PC-9 (cell line): ENCODE results near the gene TGFB1I1. TPM values are rescaled to one million over a fixed set of nuclear protein-coding genes. Genes with fewer than 3 reads are reported as not detected.

Experiments
- BruUV-seq: library from RNA; stranded (reverse); fragments of 400-500 nt; replicated peaks from 2 replicates; lab custom pipeline; 2021; lab: Mats Ljungman, UMichigan
- CTCF ChIA-PET: fragments of 300-600 bp; sonication (Branson Sonifier 250); formaldehyde crosslinking; loops from one replicate; lab custom pipeline; 2022; ENCODE audit warnings: antibody characterized with exemption; lab: Charles Lee
- POLR2A ChIA-PET: fragments of 300-600 bp; sonication (Branson Sonifier 250); formaldehyde crosslinking; loops from one replicate; lab custom pipeline; 2022; ENCODE audit warnings: antibody characterized with exemption; ENCODE audit not compliant: unreplicated experiment; lab: Charles Lee
- DNase-seq, 2 experiments: peaks; one replicate each; pipeline versions ENCODE4 v3.0.0 to v3.0.0-alpha.2; 2015 to 2022; ENCODE audit warnings: mixed read lengths in 1 of 2
- H2AFZ ChIP-seq: fragments of 200-600 bp; sonication (generic); 2 replicates; pipeline ENCODE4 v1.8.1; 2017; ENCODE audit warnings: antibody characterized with exemption
- H3F3A ChIP-seq: fragments of 200-600 bp; sonication (generic); 2 replicates; pipeline ENCODE4 v1.8.1; 2017; ENCODE audit warnings: antibody characterized with exemption, mild to moderate bottlenecking, low read depth; ENCODE audit not compliant: insufficient read depth
- H3K27ac ChIP-seq: fragments of 200-600 bp; sonication (generic); 2 replicates; pipeline ENCODE4 v1.6.1; 2016; ENCODE audit warnings: mixed run types
- H3K27me3 ChIP-seq: fragments of 200-600 bp; sonication (generic); 2 replicates; pipeline ENCODE4 v1.6.1; 2016; ENCODE audit warnings: low read depth, mixed run types; ENCODE audit not compliant: insufficient read depth
- H3K36me3 ChIP-seq: fragments of 200-600 bp; sonication (generic); 2 replicates; pipeline ENCODE4 v1.6.1; 2016; ENCODE audit warnings: low read depth, mixed run types
- H3K4me1 ChIP-seq: fragments of 200-600 bp; sonication (generic); replicated peaks from 2 replicates; pipeline ENCODE4 v1.6.1; 2016; ENCODE audit warnings: mixed run types; ENCODE audit not compliant: insufficient read depth
- H3K4me2 ChIP-seq: fragments of 200-600 bp; sonication (generic); 2 replicates; pipeline ENCODE4 v1.6.1; 2017; ENCODE audit warnings: mixed run types
- H3K4me3 ChIP-seq: fragments of 200-600 bp; sonication (generic); 2 replicates; pipeline ENCODE4 v1.6.1; 2016; ENCODE audit warnings: mixed run types
- H3K79me2 ChIP-seq: fragments of 200-600 bp; sonication (generic); 2 replicates; pipeline ENCODE4 v1.6.1; 2017; ENCODE audit warnings: low read depth, mixed run types
- H3K9me2 ChIP-seq: fragments of 200-600 bp; sonication (generic); 2 replicates; pipeline ENCODE4 v1.8.1; 2017; ENCODE audit warnings: mild to moderate bottlenecking; ENCODE audit not compliant: insufficient read depth
- H3K9me3 ChIP-seq: fragments of 200-600 bp; sonication (generic); 2 replicates; pipeline ENCODE4 v1.8.1; 2016; ENCODE audit warnings: low read depth; ENCODE audit not compliant: insufficient read depth
- H4K20me1 ChIP-seq: fragments of 200-600 bp; sonication (generic); 2 replicates; pipeline ENCODE4 v1.8.1; 2017; ENCODE audit not compliant: insufficient read depth
- EZH2 ChIP-seq: fragments of 200-600 bp; sonication (generic); IDR thresholded peaks from 2 replicates; pipeline ENCODE4 v1.8.0; 2017; ENCODE audit warnings: antibody characterized with exemption, low read depth
- intact Hi-C: fragments of 100-400 bp; cut with micrococcal nuclease; formaldehyde crosslinking; loops from one replicate; pipeline ENCODE4 v1.10.0; 2022; ENCODE audit not compliant: unreplicated experiment
- total RNA-seq: library from RNA; stranded (reverse); gene quantifications from 2 replicates; pipeline ENCODE4 v1.2.3, GENCODE V29; 2021
- TF ChIP-seq, protein P1 (sequence below): fragments of 200-600 bp; sonication (generic); conservative IDR thresholded peaks from 2 replicates; pipeline ENCODE4 v1.6.1; 2017; ENCODE audit warnings: mixed run types, antibody characterized with exemption, mild to moderate bottlenecking, moderate library complexity

The TGFB1I1 gene
- total RNA-seq, 1 experiment from 2014 or later, result 9.0 TPM

DNA sequence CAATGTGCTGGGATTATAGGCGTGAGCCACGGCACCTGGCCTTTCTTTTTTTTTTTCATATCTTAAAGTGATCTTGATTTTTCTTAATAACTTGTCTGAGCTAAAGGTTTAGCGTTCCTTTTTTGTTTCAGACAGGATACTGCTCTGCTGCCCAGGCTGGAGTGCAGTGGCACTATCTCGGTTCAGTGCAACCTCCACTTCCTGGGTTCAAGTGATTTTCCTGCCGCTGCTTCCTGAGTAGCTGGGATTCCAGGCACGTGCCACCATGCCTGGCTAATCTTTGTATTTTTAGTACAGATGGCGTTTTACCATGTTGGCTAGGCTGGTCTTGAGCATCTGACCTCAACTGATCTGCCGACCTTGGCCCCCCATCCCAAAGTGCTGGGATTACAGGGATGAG lies 32.2 kb downstream of the TGFB1I1 start:
- Histone ChIP-seq H3K36me3 (no peaks in the 10 kb centered on the region), H3K9me3 (no peaks in the 10 kb centered on the region), H3K4me1 (peaks cover 13% of the 10 kb centered on the region), H3K4me2 (no peak overlapping the region), H3K9me2 (no peaks in the 10 kb centered on the region), H3K27me3 (no peaks in the 10 kb centered on the region), H3F3A (no peaks in the 10 kb centered on the region), H3K4me3 (no peak overlapping the region), H2AFZ (no peak overlapping the region), H4K20me1 (peaks cover 3% of the 10 kb centered on the region; the same call in 1 of the 2 replicates), H3K79me2 (peaks cover 27% of the 10 kb centered on the region), H3K27ac (no peak overlapping the region)
- no peak for DNase-seq
- TF ChIP-seq, protein P1, sequence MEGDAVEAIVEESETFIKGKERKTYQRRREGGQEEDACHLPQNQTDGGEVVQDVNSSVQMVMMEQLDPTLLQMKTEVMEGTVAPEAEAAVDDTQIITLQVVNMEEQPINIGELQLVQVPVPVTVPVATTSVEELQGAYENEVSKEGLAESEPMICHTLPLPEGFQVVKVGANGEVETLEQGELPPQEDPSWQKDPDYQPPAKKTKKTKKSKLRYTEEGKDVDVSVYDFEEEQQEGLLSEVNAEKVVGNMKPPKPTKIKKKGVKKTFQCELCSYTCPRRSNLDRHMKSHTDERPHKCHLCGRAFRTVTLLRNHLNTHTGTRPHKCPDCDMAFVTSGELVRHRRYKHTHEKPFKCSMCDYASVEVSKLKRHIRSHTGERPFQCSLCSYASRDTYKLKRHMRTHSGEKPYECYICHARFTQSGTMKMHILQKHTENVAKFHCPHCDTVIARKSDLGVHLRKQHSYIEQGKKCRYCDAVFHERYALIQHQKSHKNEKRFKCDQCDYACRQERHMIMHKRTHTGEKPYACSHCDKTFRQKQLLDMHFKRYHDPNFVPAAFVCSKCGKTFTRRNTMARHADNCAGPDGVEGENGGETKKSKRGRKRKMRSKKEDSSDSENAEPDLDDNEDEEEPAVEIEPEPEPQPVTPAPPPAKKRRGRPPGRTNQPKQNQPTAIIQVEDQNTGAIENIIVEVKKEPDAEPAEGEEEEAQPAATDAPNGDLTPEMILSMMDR, result no peak
- no peak for TF ChIP-seq EZH2
- ChIA-PET CTCF (no interaction called here), POLR2A (no interaction called here)
- intact Hi-C loops, result no loop called here
- BruUV-seq, result no TSS peak

DNA sequence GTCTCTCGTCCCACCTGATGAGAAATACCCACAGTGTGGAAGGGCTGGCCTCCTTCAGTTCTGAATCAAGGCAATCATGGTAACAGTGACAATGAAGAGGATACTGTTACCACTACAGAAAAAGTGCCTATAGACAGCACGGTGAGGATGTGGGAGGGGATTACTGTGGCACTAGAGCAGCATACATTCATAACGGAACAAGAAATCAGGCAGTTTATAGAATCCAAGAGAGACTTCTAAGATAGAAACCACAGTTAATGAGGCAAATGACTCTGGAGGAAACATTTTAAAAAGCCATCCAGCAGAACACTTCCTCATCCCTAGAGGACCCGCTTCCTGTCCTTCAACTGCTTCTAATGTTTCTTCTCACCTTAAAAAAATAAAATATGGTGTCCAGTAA lies 33.5 kb downstream of the TGFB1I1 start:
- no peaks in the 10 kb centered on the region for H3F3A ChIP-seq
- TF ChIP-seq, protein P1, result no peak
- TF ChIP-seq EZH2, result no peak
- peaks cover 19% of the 10 kb centered on the region for H3K4me1 ChIP-seq
- H3K4me2 ChIP-seq, result no peak overlapping the region
- H3K9me2 ChIP-seq, result no peaks in the 10 kb centered on the region
- peaks cover 3% of the 10 kb centered on the region; the same call in 1 of the 2 replicates for H4K20me1 ChIP-seq
- intact Hi-C loops, result loop anchor here (5.0 kb wide), 1 partner anchor 207 kb away; a partner anchor contains a TSS
- no peaks in the 10 kb centered on the region for H3K36me3 ChIP-seq
- POLR2A ChIA-PET, result no interaction called here
- DNase-seq, result no peak
- no peaks in the 10 kb centered on the region for H3K9me3 ChIP-seq
- peaks cover 29% of the 10 kb centered on the region for H3K79me2 ChIP-seq
- no peak overlapping the region for H2AFZ ChIP-seq
- H3K27me3 ChIP-seq, result no peaks in the 10 kb centered on the region
- H3K27ac ChIP-seq, result no peak overlapping the region
- no peak overlapping the region for H3K4me3 ChIP-seq
- CTCF ChIA-PET, result interaction anchor here (0.6 kb wide), 1 partner anchor 610 kb away, joined by 7 read pairs; no protein-coding TSS in a partner anchor
- BruUV-seq, result no TSS peak

DNA sequence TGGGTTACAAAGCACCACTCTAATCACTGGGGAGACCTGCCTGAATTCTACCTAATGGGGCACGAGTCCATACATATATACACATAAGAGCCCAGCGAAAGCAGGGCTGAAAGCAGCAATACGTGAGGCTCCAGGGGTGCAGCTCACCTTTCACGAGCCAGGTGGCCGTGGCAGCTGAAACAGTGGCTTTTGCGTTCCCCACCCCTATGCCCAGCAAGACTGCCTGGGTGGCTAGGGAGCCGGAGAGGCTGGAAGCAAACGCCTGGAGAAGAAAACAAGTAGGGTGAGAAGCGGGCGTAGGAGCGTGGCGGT lies 35.6 kb downstream of the TGFB1I1 start:
- H3K4me2 ChIP-seq, result peak overlapping the region; percentile 91

More for the DNA sequence above, 35.6 kb downstream of the TGFB1I1 start:
- H3K4me1 ChIP-seq, result peaks cover 19% of the 10 kb centered on the region
- peak overlapping the region; percentile 95 for H2AFZ ChIP-seq
- peak overlapping the region; percentile 69 for H3K27ac ChIP-seq
- H3K9me3 ChIP-seq, result no peaks in the 10 kb centered on the region
- H3K27me3 ChIP-seq, result no peaks in the 10 kb centered on the region; the same call in 1 of the 2 replicates
- H3K36me3 ChIP-seq, result no peaks in the 10 kb centered on the region
- peaks cover 29% of the 10 kb centered on the region for H3K79me2 ChIP-seq
- H3K9me2 ChIP-seq, result no peaks in the 10 kb centered on the region
- H3K4me3 ChIP-seq, result peak overlapping the region; percentile 69
- intact Hi-C loops, result loop anchor here (5.0 kb wide), 1 partner anchor 205 kb away; a partner anchor contains a TSS
- DNase-seq, result no peak
- H3F3A ChIP-seq, result 0 out of 2 replicates have a peak, but pooled peaks cover under 1% of the 10 kb centered on the region
- no peak for TF ChIP-seq EZH2
- TF ChIP-seq, protein P1, result no peak
- no TSS peak for BruUV-seq
- no peaks in the 10 kb centered on the region for H4K20me1 ChIP-seq
- POLR2A ChIA-PET, result interaction anchor here (0.7 to 1.0 kb wide), 2 partner anchors 48 to 55 kb away, joined by 3 to 7 read pairs; partner anchors contain the start of gene ARMC5
- CTCF ChIA-PET, result interaction anchor here (1.1 kb wide), 1 partner anchor 190 kb away, joined by 7 read pairs; no protein-coding TSS in a partner anchor
